NCI-H1436 (cell line): ENCODE results near the gene CNTFR.

Experiments
- DNase-seq: peaks from one replicate; lab custom pipeline; 2025; lab: John Stamatoyannopoulos, UW

Gene CNTFR

DNA sequence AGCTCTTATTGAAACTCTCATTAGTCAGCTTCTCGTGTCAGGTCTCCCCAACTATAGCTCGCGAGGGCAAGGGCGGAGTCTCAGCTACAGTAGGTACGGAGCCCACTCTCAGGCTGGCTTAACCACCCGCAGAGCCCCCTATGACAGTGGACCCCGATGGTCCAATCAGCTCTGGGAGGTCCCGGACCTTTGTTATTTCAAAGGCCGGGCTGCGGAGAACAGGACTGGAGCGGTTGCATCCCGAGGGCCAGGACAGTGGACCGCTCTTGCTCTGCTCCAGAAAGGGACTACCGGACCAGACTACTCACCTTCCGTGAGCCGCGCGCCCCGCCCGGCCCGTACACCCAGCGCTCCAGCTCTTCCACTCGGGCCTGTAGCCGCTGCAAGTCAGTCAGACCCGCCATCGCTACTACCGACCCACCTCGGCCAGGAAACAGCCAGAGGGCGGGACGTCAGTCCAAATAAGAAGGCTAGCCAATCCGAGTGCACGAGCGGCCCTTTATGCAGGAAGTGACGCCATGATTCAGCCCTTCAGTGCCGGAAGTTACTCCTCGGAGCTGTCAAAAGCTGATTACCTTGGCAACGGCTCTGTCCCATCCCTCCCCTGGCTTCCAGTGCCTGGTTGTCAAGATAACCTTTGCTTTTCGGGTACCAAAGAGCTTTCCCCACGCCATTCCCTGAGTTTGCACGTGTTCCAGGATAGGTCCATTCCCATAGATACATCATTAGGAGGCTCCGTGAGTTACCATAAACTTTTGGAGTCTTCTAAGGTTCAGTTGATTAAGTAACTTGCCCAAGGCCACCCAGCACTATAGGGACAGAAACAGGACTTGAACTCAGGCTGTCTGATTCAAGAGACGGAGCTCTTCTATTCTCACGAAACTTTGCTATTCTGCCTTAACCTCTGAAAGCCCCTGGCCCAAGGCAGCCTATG lies 30.8 kb upstream of the CNTFR start, which contains the start of gene DCTN3:
Gene DCTN3 (minus strand): TSS at position 435 of the 934 bp plus-strand sequence. CDS start 31 bp downstream, at position 404.
- peak; percentile 96 for DNase-seq

DNA sequence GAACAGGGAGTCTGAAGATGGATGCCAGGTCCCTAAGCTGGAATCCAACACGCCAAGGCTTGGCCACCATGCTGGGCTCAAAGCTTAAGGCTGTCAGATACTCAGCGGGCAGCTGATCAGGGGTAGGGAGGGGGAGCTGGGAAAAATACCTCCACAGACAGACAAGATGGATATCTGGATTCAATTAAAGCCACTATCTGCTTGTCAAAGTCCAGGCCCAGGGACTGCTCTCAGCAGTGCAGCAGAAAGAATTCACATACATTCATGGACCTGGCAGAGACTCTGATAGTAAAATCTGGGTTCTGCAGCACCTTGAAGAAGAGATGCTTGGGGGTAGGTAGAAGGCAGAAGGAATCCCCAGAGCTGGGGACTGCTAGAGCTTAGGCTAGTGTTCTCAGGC lies 25.6 kb upstream of the CNTFR start:
- no peak for DNase-seq

DNA sequence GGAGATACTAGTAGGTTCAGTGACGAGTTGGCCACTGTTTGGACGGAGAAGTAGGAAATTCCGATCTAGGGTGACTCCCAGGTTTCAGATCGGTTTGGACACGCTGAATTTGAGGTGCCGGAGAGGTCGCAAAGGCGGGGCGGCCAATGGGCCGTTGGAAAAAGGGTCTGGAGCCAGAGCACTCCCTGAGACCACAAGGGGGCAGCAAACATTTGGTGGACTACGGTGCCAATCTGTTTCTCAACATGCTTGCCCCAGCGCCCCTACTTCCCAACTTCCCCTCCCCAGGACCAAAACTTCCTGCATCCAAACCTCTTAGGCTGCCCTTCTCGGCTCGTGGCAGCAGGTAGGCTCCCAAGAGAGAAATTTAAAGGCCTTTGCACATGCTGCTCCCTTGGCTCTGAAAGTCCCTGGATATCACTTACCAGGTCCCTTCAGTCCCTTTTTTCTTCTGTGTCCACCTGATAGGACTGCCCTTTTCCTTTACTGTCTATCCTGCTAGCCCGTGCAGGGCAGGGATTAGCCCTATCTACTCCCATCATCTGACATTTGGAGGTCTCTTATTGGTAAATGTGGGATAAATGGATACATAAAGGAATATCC lies 23.4 kb upstream of the CNTFR start:
- peak; percentile 74 for DNase-seq

DNA sequence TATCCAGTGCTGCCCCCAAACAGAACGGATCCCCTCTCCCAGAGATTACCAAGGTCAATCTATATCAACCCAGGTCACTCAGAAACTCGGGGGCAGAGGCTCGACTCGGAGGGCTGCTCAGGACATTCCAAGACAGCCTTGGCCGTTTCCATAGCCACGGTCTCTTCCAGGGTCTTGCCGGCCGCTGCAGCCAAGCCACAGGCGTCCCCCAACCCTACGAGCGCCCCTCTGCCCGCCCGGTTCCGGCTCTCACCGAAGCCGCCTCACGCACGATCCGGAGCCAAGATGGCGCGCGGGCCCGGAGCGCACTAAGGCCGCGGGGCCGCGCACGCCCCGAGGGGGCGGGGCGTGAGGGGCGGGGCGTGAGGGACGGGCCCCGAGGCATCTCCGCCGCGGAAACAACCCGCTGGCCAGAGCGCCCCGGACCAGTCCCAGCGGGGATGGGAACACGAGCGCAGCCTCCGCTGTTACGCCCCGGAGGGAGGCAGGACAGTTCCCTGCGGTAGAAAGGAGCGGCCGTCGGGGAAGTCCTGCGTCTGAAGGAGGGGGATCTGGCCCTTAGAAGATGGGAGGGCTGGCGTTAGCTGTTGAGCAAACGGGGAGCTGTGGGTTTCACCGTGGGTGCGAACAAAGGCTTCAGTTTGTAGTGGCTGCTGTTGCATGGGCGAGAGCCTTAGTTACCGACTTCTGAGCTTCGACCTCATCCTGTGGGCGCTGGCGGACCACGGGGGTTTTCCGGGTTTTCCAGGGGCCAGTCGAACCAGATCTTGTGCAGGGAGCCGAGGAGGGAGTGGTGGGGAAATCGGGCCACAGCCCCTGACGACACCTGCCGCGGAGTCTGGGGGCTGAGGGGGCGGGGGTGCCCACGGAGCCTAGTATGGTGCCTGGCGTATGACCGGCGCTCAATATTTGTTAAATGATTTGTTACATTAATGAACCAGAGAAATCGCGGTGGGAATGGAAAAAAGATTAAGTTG lies 22.6 kb upstream of the CNTFR start, which contains the start of gene RPP25L:
Gene RPP25L (minus strand): TSS at position 287 of the 977 bp plus-strand sequence. CDS start 801 bp downstream, outside the sequence.
- DNase-seq, result peak; percentile 83

DNA sequence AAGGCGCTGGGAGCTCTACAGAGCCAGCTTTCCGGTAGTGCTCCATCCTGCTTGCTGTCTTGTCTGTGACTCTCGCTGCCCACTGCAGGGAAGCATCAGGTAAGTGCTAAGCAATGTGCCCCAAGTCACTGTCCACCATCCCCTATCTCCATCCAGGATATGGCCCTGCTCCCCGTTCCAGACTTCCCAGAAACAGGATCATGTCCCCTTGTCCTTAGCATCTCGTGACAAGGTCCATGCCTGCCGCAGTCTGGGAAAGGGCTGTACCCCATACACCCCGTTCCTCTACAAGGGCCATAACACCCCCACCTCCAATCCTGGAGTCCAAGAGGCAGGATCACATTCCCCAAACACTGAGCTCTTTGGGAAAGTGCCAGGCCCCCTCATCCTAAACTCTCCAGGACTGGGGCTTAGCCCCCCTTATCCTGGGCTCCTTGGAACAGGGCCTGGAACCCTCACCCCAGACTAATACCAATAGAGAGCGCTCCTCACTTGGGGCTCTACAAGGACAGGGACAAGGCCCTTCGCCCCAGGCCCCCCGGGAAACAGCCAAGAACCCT lies 21.8 kb upstream of the CNTFR start:
- DNase-seq, result no peak

DNA sequence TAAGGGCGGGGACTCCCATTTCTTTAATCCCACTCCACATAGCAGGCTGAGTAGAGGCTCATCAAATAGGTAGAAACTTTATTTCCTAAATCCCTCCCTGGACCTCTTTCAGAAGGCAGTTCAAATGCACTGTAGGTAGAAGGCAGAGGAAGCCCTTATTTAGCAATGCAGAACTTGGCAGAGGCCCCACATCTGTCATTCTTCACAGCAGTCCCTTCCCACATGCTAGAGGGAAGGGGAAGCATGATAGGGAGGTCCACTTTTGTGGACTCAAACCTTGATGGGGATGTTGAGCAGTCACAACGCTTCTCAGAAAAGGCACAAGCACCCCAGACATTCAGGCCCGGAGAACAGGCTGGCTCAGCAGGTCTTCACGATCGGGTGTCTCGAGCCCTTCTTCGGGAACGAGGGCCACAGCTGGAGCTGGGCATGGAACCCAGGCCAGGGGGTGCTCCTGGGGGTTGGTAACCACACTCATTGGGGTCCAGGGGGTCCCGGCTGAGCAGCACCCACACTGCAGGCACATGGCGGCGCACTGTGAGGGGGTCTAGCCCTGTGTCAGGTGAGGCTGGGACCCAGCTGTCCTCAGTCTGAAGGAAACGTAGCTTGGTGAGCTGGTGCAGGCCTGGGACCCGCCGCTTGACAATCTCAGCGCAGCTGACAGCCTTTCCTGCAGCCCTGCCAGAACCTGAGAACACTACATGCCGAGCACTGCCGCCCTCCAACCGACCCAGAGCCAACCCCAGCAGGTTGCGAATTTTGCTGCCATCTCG lies 21.1 kb upstream of the CNTFR start:
- no peak for DNase-seq

DNA sequence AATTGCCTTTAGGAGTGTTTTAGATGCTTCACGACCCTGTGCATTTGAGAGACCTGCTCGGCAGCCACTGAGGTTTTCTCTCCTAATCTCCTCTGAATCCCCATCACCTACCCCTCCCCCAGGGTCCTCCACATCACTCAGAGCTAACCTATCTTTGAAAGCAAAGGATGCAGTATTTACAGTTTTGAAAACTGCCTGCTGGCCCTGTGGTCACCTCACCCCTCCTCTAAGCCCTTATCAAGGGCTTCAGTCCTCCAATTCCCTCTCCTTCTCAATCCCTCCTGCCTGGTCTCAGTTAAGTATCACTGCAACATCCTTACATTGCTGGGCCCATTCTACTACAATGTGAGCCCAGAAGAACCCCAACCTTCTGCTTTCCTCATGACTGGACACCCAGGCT lies 17.8 kb upstream of the CNTFR start:
- DNase-seq, result no peak

DNA sequence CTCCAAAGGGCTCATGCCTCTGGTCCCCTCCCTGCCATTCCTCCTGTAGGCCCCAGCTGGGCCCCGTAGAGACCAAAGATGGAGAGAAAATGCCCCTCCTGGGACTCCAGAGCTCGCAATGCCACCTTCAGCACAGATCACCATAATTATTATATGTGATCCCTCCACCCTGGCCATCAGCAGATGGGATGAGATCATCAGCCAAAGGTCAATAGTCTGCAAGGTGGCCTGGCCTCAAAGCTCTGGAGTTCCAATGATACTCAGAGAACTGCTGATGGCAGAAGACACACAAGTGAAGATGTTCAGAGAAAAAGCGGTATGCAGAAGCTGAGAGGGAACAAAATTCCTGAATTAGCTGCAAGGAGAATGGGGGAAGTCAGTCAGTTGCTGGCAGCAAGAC lies 17.4 kb upstream of the CNTFR start:
- no peak for DNase-seq

DNA sequence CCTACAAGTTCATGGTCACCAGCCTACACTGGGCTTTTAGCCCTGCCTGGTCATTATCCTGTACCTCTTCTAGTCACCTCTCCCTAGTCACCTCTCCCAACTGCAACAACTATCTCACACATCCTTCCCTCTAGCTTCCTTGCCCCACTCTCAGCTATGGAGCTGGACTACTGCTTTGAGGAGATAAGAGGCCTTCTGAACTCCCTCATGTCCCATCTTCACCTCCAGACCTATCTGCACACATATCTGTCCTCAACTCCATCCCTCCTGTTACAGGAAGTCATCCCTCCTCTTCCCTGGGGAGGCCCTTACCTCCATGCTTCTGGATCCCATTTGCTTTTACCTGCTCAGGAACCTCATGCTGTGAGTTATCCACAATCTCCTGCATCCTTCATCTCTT lies 16.7 kb upstream of the CNTFR start:
- DNase-seq, result no peak

DNA sequence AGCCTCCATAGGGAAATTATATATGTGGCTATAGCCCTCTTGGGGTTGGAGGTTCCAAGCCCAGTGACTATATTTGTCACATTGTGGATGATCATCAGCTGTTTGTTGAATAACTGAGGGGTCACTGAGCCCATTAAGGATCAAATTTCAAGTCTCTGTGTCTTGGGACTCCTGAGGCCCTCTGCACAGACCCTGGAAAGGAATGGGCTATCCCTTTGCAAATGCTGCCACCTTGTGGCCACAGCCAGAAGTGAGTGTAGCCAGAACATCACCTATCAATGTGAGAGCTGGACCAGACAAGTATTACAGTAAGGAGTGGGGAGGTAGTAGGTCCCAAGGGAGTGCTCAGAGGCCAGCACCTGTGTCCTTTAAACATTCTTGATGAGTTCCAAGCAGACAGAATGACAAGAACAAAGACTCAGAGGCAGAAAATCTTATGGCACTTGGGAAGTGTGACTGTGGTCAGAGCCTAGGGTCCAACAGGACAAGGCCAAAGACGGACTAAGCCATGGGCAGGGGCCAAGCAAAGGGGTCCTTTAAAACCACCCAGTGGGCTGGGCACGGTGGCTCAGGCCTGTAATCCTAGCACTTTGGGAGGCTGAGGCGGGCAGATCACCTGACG lies 14.2 kb upstream of the CNTFR start:
- peak; percentile 72 for DNase-seq

DNA sequence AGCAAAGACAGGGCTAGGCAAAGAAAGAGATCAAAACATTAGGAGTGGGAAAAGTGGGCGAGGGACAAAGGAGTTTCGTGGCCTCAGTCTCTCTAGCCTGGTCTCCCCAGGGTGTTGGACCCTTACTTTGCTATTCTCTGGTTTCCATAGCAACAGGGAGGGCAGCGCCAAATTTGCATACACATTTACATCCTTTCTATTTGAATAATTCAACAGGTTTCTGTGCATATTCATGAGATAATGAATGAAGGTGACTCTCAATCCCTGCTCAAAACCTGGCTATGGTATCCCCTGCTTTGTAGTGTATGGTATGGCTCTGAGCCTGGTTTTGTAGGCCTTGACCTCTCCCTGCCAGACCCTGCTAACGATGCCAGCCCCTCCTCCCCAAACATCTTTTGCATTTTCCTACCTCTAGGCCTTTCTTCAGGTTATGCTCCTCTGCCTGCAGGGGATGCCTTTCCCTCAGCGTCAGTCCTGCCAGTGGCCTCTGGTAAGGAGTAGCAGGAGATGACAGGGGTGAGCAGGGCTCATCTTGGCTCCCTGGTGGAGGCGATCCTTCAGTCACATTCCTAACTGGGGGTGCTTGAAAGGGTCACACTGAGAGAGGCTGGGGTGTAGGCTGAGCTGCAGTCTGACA lies 12.5 kb upstream of the CNTFR start:
- DNase-seq, result no peak

DNA sequence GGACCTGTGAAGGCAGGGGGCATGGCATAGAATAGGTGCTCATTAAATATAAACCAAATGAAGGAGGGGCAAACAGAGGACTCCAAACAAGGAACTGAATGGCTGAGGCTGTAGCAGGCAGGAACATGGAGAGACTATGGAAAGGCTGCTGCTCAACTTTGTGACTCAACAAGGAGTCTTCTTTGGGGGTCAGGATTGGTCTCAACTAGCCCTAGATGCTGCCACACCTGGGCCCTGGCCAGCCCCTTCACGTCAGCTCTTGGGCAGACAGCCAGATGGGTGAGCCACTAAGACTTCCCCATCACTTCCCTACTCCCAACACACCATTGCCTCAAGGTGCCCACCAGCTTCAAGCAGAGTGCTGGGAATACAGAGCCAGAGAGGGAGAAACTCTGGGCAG lies 11.4 kb upstream of the CNTFR start:
- no peak for DNase-seq

DNA sequence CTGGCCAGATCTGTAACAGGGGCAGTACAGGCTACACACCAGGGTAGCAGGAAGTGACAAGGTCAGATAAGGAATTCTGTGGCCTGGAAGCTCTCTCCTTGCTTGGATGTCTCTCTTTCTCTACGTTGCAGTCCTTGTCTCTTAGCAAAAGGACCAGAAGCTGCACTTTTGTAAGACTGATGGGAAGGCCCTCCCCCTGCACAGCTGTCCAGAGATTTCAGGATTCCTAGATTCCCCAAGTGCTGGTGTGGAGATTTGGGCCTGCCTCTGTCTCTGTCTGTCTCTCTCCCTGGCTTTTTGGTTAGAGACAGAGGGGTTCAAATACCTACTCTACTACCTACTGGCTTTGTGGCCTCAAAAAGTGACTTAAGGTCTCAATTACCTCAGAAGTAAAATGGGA lies 10.0 kb upstream of the CNTFR start:
- no peak for DNase-seq

DNA sequence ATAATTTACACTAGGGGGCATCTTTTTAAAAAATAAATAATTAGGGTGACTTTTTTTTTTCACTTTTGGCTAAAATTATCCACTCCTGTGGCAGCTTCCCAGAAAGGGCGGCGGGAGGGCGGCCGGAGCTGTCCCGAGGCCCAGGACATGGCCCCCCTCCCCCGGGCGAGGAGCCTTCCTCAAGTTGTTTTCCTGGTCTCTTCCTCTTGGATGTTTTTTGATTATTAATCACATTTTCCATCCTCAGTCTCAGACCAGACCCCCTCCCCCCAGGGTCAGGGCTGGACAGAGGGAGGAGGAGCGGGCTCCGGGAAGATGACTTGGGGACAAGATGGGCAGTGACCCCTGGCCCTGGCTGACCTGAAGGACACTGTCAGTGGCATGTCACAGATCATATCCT lies 4.7 kb upstream of the CNTFR start:
- DNase-seq, result no peak

DNA sequence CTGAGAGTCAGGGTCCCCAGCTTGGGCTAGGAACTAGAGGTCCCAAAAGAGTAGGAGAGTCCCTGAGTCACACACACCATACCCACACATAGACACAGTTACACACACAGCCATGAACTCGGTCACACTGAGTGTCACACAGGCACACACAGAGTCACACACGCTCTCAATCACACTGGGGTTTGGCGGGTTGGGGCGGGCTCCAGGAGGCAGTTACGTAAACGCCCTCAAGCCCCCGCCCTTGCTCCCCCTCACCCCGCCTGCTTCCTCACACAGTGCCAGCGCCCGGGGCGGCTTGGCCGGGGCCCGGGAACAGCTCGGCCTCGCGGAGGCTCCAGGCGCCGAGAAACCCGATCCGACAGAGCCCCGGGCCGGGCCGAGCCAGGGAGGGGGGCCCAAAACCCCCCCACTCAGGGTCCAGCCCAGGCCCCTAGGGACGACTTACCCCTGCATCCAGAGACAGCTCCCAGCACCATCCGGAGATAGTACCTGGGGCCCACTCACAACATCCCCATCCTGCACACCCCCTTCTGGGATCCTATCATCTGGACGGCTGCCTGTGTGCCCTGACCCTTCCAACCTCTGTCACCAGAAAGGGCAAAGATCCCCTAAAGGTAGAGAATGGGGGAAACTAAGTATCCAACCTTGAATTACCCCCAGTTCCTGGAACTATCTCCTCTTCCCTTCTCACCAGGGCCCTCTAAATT lies 3.5 kb upstream of the CNTFR start:
- DNase-seq, result peak; percentile 10

DNA sequence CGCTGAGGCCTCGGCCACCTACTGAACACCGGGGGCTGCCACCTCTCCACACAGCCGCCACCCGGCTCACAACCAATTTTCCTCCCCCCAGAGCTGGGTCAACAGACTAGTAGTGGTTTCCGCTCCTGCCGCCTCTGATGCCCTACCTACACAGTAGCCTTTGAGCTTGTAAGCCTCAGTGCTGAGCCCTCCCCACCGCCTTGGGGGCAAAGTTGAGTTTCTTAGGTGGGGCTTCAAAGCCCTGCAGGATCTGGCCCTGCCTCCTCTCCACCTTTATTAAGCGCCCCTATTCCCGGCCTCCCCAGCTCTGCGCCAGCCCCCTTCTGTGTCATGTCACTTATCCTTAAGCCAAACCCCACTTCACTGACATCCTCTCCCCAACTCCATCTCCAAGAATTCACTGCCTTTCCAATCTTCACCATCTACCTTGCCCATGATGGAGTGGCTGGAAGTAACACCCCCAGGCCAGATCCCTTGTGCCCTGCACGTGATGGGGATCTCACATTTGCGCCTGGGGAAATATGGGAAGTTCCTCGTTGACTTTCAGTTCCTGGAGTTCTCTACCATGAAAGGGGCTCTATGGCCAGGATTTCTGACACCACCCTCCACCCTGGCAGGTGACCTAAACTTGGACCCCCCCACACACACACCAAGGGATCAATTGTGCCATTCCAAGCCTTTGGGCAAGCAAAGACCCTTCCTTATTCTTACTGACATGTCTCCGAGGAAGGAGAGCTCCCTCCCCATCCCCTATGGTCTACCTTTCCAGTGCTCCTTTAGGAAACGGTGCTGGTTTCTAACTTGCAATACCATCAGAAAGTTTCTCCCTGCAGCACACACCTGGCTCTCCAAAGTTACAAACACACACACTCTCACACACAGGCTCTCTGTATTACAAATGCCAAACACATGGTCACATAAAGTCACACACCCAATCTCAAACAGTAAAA lies 2.7 kb upstream of the CNTFR start:
- DNase-seq, result no peak

DNA sequence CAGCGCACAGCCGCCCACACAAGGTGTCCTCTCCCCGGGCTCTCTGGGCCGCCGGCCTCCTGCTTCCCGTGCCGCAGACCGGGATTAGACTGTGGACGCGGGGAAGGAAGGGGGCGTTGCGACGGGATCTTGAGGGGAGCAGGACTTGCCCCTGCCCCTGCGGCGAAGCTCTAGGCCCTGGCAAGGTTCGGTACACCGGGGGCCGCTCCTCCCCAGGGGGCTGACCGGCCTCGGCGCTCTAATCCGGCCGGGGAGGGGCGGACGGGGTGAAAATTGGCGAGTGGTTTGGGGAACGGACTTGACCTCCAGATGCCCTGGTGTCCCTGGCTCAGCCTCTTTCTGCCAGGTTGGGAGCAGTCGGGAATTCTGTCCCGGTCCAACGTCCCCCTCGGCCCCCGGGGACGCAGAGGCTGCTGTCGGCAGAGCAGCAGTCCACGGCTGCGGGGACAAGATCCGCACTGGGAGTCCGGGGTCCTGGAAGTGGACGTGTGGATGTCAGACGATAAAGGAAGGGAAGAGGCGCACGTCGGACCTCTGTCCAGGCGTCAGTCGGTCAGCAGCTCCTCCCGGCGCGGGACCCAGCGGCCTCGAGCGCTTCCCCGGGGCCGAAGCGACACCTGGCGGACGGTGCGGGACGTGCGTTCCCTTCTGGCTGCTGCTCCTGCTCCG lies 1.9 kb upstream of the CNTFR start:
- DNase-seq, result peak; percentile 50
